K562 (cell line): ENCODE results near the gene ADD3. TPM values are rescaled to one million over a fixed set of nuclear protein-coding genes. Genes with fewer than 3 reads are reported as not detected.
A peak's percentile ranks its signal among the peaks of the same experiment; 100 is the strongest.

Experiments
- ATAC-seq: fragments of 200-7000 bp; cut with Tn5 transposase; 3 replicates; pipeline ENCODE4 v1.9.1; 2020; ENCODE audit warnings: moderate library complexity
- BruUV-seq: library from RNA; stranded (reverse); fragments of 400-500 nt; replicated peaks from 2 replicates; lab custom pipeline; 2021; lab: Mats Ljungman, UMichigan
- CTCF ChIA-PET: fragments of 300-600 bp; formaldehyde crosslinking; extraction: SDS; loops from one replicate; lab custom pipeline; 2021; ENCODE audit warnings: low intra/inter-chr PET ratio; lab: Yijun Ruan, JAX
- POLR2A ChIA-PET: fragments of 300-600, 350-650 bp; sonication (Branson Sonifier 250); formaldehyde crosslinking; extraction: SDS; loops from one replicate; lab custom pipeline; 2021; ENCODE audit warnings: antibody characterized with exemption, inconsistent platforms; lab: Yijun Ruan, JAX
- DNase-seq, 4 experiments: peaks; one replicate each; pipeline versions ENCODE4 v3.0.0 to v3.0.0-alpha.2; 2011 to 2018; ENCODE audit warnings: low spot score in 3 of 4, mixed read lengths in 3 of 4; ENCODE audit errors: extremely low read depth in 1 of 4
- FAIRE-seq: peaks from 2 replicates; lab custom pipeline; 2011; peaks lifted over from hg19 to GRCh38; lab: Jason Lieb, UNC
- H2AFZ ChIP-seq: 2 replicates; pipeline ENCODE4 v1.6.0; 2011; ENCODE audit warnings: low read depth, low read length, control low read depth, inconsistent platforms
- H3K27ac ChIP-seq: fragments of 200-600 bp; 3 replicates; pipeline ENCODE4 v1.8.0; 2011; ENCODE audit warnings: low read depth, mild to moderate bottlenecking, control low read depth, inconsistent platforms, low read length, moderate library complexity, mixed read lengths; ENCODE audit errors: extremely low read depth
- H3K27me3 ChIP-seq, 2 experiments: fragments of 300-600 bp in 1 of 2; 2 replicates in 1 of 2; 3 replicates in 1 of 2; pipeline versions ENCODE4 v1.6.0 to v1.8.0; 2011; ENCODE audit warnings: inconsistent platforms in 2 of 2, low read length in 2 of 2, mild to moderate bottlenecking in 1 of 2, mixed read lengths in 1 of 2, moderate library complexity in 1 of 2; ENCODE audit not compliant: control insufficient read depth in 2 of 2, insufficient read depth in 2 of 2
- H3K36me3 ChIP-seq: fragments of 300-600 bp; 3 replicates; pipeline ENCODE4 v1.8.0; 2011; ENCODE audit warnings: mild to moderate bottlenecking, low read length, inconsistent platforms; ENCODE audit not compliant: control insufficient read depth, insufficient read depth
- H3K4me1 ChIP-seq, 2 experiments: fragments of 200-600 bp in 1 of 2; replicated peaks in 1 of 2; 2 replicates in 1 of 2; 3 replicates in 1 of 2; pipeline versions ENCODE4 v1.5.1 to v1.8.0; 2011; ENCODE audit warnings: inconsistent platforms in 2 of 2, low read length in 2 of 2, mild to moderate bottlenecking in 1 of 2, mixed read lengths in 1 of 2, moderate library complexity in 1 of 2; ENCODE audit not compliant: control insufficient read depth in 2 of 2, insufficient read depth in 2 of 2
- H3K4me2 ChIP-seq: 2 replicates; pipeline ENCODE4 v1.6.1; 2011; ENCODE audit warnings: low read length, control low read depth, inconsistent platforms, mixed read lengths; ENCODE audit not compliant: insufficient read depth
- H3K4me3 ChIP-seq: fragments of 200-600 bp; sonication (generic), shearing (Covaris generic); 2 replicates; pipeline ENCODE4 v1.5.1; 2016; ENCODE audit warnings: control low read depth, inconsistent platforms
- H3K79me2 ChIP-seq: fragments of 200-600 bp; 3 replicates; pipeline ENCODE4 v1.8.0; 2011; ENCODE audit warnings: low read length, inconsistent platforms; ENCODE audit not compliant: control insufficient read depth, insufficient read depth
- H3K9ac ChIP-seq, 2 experiments: 2 replicates each; pipeline versions ENCODE4 v1.6.0 to v1.6.1; 2011; ENCODE audit warnings: low read depth in 2 of 2, low read length in 2 of 2, control low read depth in 1 of 2, inconsistent platforms in 1 of 2, mild to moderate bottlenecking in 1 of 2, mixed read lengths in 1 of 2; ENCODE audit not compliant: insufficient read depth in 1 of 2
- H3K9me1 ChIP-seq: one replicate; pipeline ENCODE4 v1.6.0; 2011; ENCODE audit warnings: inconsistent platforms, mild to moderate bottlenecking, low read length, moderate library complexity; ENCODE audit not compliant: control insufficient read depth, insufficient read depth
- H3K9me3 ChIP-seq: replicated peaks from 2 replicates; pipeline ENCODE4 v1.5.1; 2011; ENCODE audit warnings: low read depth, low read length, inconsistent platforms; ENCODE audit not compliant: control insufficient read depth, insufficient read depth
- H4K20me1 ChIP-seq: replicated peaks from 2 replicates; pipeline ENCODE4 v1.6.1; 2011; ENCODE audit warnings: low read length, inconsistent platforms, mixed read lengths; ENCODE audit not compliant: control insufficient read depth, insufficient read depth
- CXXC5 ChIP-seq: fragments of 250-450 bp; sonication (Bioruptor Pico); IDR thresholded peaks from 2 replicates; pipeline ENCODE4 v1.8.0; 2022; ENCODE audit warnings: inconsistent platforms, mild to moderate bottlenecking, moderate library complexity
- KDM1A ChIP-seq, 2 experiments: fragments of 450-650 bp; IDR thresholded peaks; 2 replicates each; pipeline ENCODE4 v1.6.1; 2016; ENCODE audit warnings: mild to moderate bottlenecking in 2 of 2
- MEF2A ChIP-seq: IDR thresholded peaks from 2 replicates; pipeline ENCODE4 v1.6.1; 2011; ENCODE audit warnings: low read depth, mild to moderate bottlenecking, low read length, moderate library complexity; ENCODE audit not compliant: control insufficient read depth
- MLX ChIP-seq, 2 experiments: fragments of 450-650 bp in 1 of 2; sonication (generic) in 1 of 2; formaldehyde crosslinking; conservative IDR thresholded peaks; 2 replicates each; pipeline versions ENCODE4 v1.4.0 to v1.8.1; 2020 to 2022; ENCODE audit warnings: mild to moderate bottlenecking in 1 of 2, missing genetic modification reagents in 1 of 2
- PCBP1 ChIP-seq: fragments of 200-400 bp; formaldehyde crosslinking; IDR thresholded peaks from 2 replicates; pipeline ENCODE4 v1.6.1; 2018; ENCODE audit warnings: mild to moderate bottlenecking, low read depth, low read length; ENCODE audit not compliant: poor library complexity, severe bottlenecking
- RCOR1 ChIP-seq, 2 experiments: IDR thresholded peaks; 2 replicates each; pipeline ENCODE4 v1.6.1; 2012; ENCODE audit warnings: low read depth in 2 of 2, low read length in 2 of 2, borderline replicate concordance in 1 of 2, improper control_type of control experiment in 1 of 2
- WGBS: fragments of 100-300 bp; shearing (Covaris generic); methylation state at CpG from one replicate; pipeline ENCODE4 v1.1.6; 2016; ENCODE audit warnings: low coverage, mixed read lengths; ENCODE audit not compliant: insufficient coverage; ENCODE audit errors: missing lambda C conversion rate; 5-methylcytosine and 5-hydroxymethylcytosine counted together
- in situ Hi-C: fragments of 300-500 bp; cut with MboI; formaldehyde crosslinking; loops from 4 replicates; pipeline ENCODE4 v1.15.0; 2018; ENCODE audit warnings: inconsistent platforms, mixed read lengths
- intact Hi-C: fragments of 100-400 bp; cut with micrococcal nuclease; formaldehyde crosslinking; loops from 2 replicates; pipeline ENCODE4 v1.14.2; 2022
- polyA plus RNA-seq, 8 experiments: library from polyadenylated mRNA; depleted of rRNA in 4 of 8; stranded (reverse) in 5 of 8; unstranded in 3 of 8; fragments of >200 nt; fragmentation: Nextera tagmentation in 2 of 8; fragmentation: Illumina TruSeq in 1 of 8; extraction: Ambion mirVana in 2 of 8; extraction: Trizol in 1 of 8; gene quantifications; 2 replicates each; pipeline versions ENCODE4 v1.2.1 to v1.2.3, GENCODE V29; 2011 to 2014; ENCODE audit warnings: inconsistent platforms in 1 of 8, missing spikeins in 1 of 8
- total RNA-seq, 7 experiments: library from RNA; depleted of rRNA in 6 of 7; stranded (reverse); fragments of >200 nt in 6 of 7; fragmentation: Illumina TruSeq in 2 of 7; extraction: Trizol in 2 of 7; gene quantifications; 2 replicates each; pipeline versions ENCODE4 v1.2.1 to v1.2.3, GENCODE V29; 2011 to 2021; ENCODE audit warnings: low replicate concordance in 1 of 7

ADD3 gene
- total and polyA plus RNA-seq, 9 of the 15 experiments (the other 6 are each of a cell fraction or from before 2014, with no cell fraction given), result 13.2 to 125 (median 31.7) TPM

- POLR2A ChIA-PET, result interaction anchor here (0.6 kb wide), 1 partner anchor 177 kb away, joined by 3 read pairs; no protein-coding TSS in a partner anchor
- BruUV-seq, result no TSS peak
Observed at GRCh38 chr10:110168601-110169481, 161.1 kb downstream of the ADD3 start.

More at GRCh38 chr10:110168601-110169481, 161.1 kb downstream of the ADD3 start:
- H3K36me3 ChIP-seq, result no peaks in the 10 kb centered on the region
- peak; percentile 62; the same call in 2 of the 3 replicates for ATAC-seq
- H3K27ac ChIP-seq, result no peak overlapping the region
- no peaks in the 10 kb centered on the region; a peak in 1 of 5 replicates for H3K4me1 ChIP-seq
- no peak overlapping the region for H3K4me2 ChIP-seq
- H3K9me3 ChIP-seq, result no peaks in the 10 kb centered on the region
- TF ChIP-seq KDM1A (IDR thresholded peaks at IDR 0.05) (peak; percentile 49 to 50; a peak in 2 of 4 replicates), CXXC5 (CRISPR knock-in tag) (0 out of 2 replicates have a peak, but pooled peaks have one; percentile 20), MEF2A (peak; percentile 58; the same call in 1 of the 2 replicates), MLX (CRISPR knock-in tag; conservative IDR thresholded peaks at IDR 0.05) (no peak), RCOR1 (IDR thresholded peaks at IDR 0.05; ENCODE audit: borderline replicate concordance in 1 of 2, low read depth in 2 of 2, low read length in 2 of 2) (peak in 1 of 2 experiments; percentile 82; a peak in 2 of 4 replicates), PCBP1 (no peak)
- no peaks in the 10 kb centered on the region for H3K79me2 ChIP-seq
- H3K9ac ChIP-seq, result no peak overlapping the region
- intact Hi-C loops (no loop called here), in situ Hi-C loops (no loop called here)
- no peaks in the 10 kb centered on the region for H3K9me1 ChIP-seq
- no peak overlapping the region for H2AFZ ChIP-seq
- CTCF ChIA-PET, result no interaction called here
- no peaks in the 10 kb centered on the region for H4K20me1 ChIP-seq
- 0% methylated on average over 9 of the region's 10 CpGs for WGBS
- H3K27me3 ChIP-seq, result peaks cover 9 to 40% of the 10 kb centered on the region in 2 experiments; a peak in 4 of 5 replicates
- no peak for DNase-seq
- no peak for FAIRE-seq
- no peak overlapping the region for H3K4me3 ChIP-seq
